DMS53 (cell line): ENCODE results near the gene TCEANC.
A peak's percentile ranks its signal among the peaks of the same experiment; 100 is the strongest.
"Not testable (repeated sequence)": the region's sequence is repeated elsewhere in the genome, so short reads cannot be mapped to it uniquely, and the experiment has no call there.

Experiments
- DNase-seq: peaks from one replicate; lab custom pipeline; 2025; lab: John Stamatoyannopoulos, UW

Gene TCEANC

GRCh38 chrX:13658602-13659001 is 5.7 kb downstream of the TCEANC start:
- peak; percentile 39 for DNase-seq

- DNase-seq: no peak
Measured at GRCh38 chrX:13659063-13659462, 6.1 kb downstream of the TCEANC start.

- no peak for DNase-seq
Measured at GRCh38 chrX:13661735-13662288, 8.9 kb downstream of the TCEANC start.

GRCh38 chrX:13662355-13662791 is 9.4 kb downstream of the TCEANC start:
- DNase-seq: no peak

- no peak for DNase-seq
Measured at GRCh38 chrX:13664020-13664419, 11.1 kb downstream of the TCEANC start.

GRCh38 chrX:13666836-13667235 is 13.9 kb downstream of the TCEANC start:
- peak; percentile 18 for DNase-seq

GRCh38 chrX:13667919-13668318 is 15.0 kb downstream of the TCEANC start:
- no peak for DNase-seq

GRCh38 chrX:13669246-13669737 is 16.4 kb downstream of the TCEANC start:
- peak; percentile 90 for DNase-seq

GRCh38 chrX:13669755-13670154 is 16.8 kb downstream of the TCEANC start:
- DNase-seq: not testable (repeated sequence)

- no peak for DNase-seq
Measured at GRCh38 chrX:13670197-13670596, 17.3 kb downstream of the TCEANC start.

- DNase-seq: no peak
Measured at GRCh38 chrX:13673016-13673415, 20.1 kb downstream of the TCEANC start.

- DNase-seq: no peak
Measured at GRCh38 chrX:13676885-13677284, 23.9 kb downstream of the TCEANC start.

- not testable (repeated sequence) for DNase-seq
Measured at GRCh38 chrX:13679700-13680099, 26.8 kb downstream of the TCEANC start.

GRCh38 chrX:13681595-13681994 is 28.7 kb downstream of the TCEANC start:
- no peak for DNase-seq

- no peak for DNase-seq
Measured at GRCh38 chrX:13684361-13684760, 31.4 kb downstream of the TCEANC start.

GRCh38 chrX:13685126-13685763 is 32.3 kb downstream of the TCEANC start:
- DNase-seq: no peak

- no peak for DNase-seq
Measured at GRCh38 chrX:13687203-13687602, 34.3 kb downstream of the TCEANC start.

GRCh38 chrX:13688384-13688957 is 35.5 kb downstream of the TCEANC start:
- peak; percentile 57 for DNase-seq

GRCh38 chrX:13688958-13689740 is 36.2 kb downstream of the TCEANC start, which contains the start of gene RAB9A:
Gene RAB9A, plus strand, starts transcription at chrX:13689128. Its CDS starts 19,619 bp downstream, at chrX:13708747.
- peak; percentile 79 for DNase-seq

GRCh38 chrX:13689741-13690211 is 36.8 kb downstream of the TCEANC start:
- DNase-seq: no peak

- DNase-seq: no peak
Measured at GRCh38 chrX:13690836-13691235, 37.9 kb downstream of the TCEANC start.

- peak; percentile 43 for DNase-seq
Measured at GRCh38 chrX:13691841-13692371, 39.0 kb downstream of the TCEANC start.
